T-helper 2 cell treated with Interferon-gamma antibody and Interleukin-4, amounts not matched to agents 5 μg/mL and 100 μg/mL, for 36 hours (primary cell): ENCODE measurements around the gene LYRM7.
"Not testable (repeated sequence)": the region's sequence is repeated elsewhere in the genome, so short reads cannot be mapped to it uniquely, and the experiment has no call there.

Source experiments
- DNase-seq: peaks from one replicate; pipeline ENCODE4 v3.0.0; 2021; ENCODE audit warnings: low spot score
- H3K27ac Mint-ChIP-seq: one replicate; pipeline ENCODE4 v1.8.0; 2021; ENCODE audit warnings: mild to moderate bottlenecking, mixed read lengths
- H3K27me3 Mint-ChIP-seq: one replicate; pipeline ENCODE4 v1.8.0; 2021; ENCODE audit warnings: low read depth, mixed read lengths
- H3K36me3 Mint-ChIP-seq: one replicate; pipeline ENCODE4 v1.8.0; 2021; ENCODE audit warnings: low read depth, mixed read lengths
- H3K4me1 Mint-ChIP-seq: one replicate; pipeline ENCODE4 v1.8.0; 2021; ENCODE audit warnings: low read depth, mixed read lengths
- H3K4me3 Mint-ChIP-seq: one replicate; pipeline ENCODE4 v1.8.0; 2022; ENCODE audit warnings: mild to moderate bottlenecking, moderate library complexity, mixed read lengths
- H3K9me3 Mint-ChIP-seq: one replicate; pipeline ENCODE4 v1.8.0; 2021; ENCODE audit warnings: mixed read lengths

Gene LYRM7

GRCh38 chr5:131242728-131243255, 72.0 kb downstream of the LYRM7 start:
- H3K9me3 Mint-ChIP-seq = peaks cover 5% of the 10 kb centered on the region
- H3K4me3 Mint-ChIP-seq = no peak overlapping the region
- H3K36me3 Mint-ChIP-seq = peaks cover 19% of the 10 kb centered on the region
- H3K4me1 Mint-ChIP-seq = peaks cover 5% of the 10 kb centered on the region
- H3K27ac Mint-ChIP-seq = no peak overlapping the region
- no peaks in the 10 kb centered on the region for H3K27me3 Mint-ChIP-seq
- no peak for DNase-seq

- H3K9me3 Mint-ChIP-seq = peaks cover 5% of the 10 kb centered on the region
- no peak for DNase-seq
Observed at GRCh38 chr5:131245312-131245711, 74.6 kb downstream of the LYRM7 start.

GRCh38 chr5:131245948-131246347, 75.2 kb downstream of the LYRM7 start:
- Mint-ChIP-seq H3K36me3 (peaks cover 20% of the 10 kb centered on the region), H3K4me1 (peaks cover 21% of the 10 kb centered on the region), H3K27me3 (no peaks in the 10 kb centered on the region), H3K9me3 (peaks cover 5% of the 10 kb centered on the region), H3K4me3 (no peak overlapping the region), H3K27ac (no peak overlapping the region)
- DNase-seq = no peak

More at GRCh38 chr5:131245312-131245711, 74.6 kb downstream of the LYRM7 start:
- H3K4me3 Mint-ChIP-seq = no peak overlapping the region
- no peaks in the 10 kb centered on the region for H3K27me3 Mint-ChIP-seq
- H3K27ac Mint-ChIP-seq = no peak overlapping the region
- H3K4me1 Mint-ChIP-seq = peaks cover 16% of the 10 kb centered on the region
- peaks cover 20% of the 10 kb centered on the region for H3K36me3 Mint-ChIP-seq

DNA sequence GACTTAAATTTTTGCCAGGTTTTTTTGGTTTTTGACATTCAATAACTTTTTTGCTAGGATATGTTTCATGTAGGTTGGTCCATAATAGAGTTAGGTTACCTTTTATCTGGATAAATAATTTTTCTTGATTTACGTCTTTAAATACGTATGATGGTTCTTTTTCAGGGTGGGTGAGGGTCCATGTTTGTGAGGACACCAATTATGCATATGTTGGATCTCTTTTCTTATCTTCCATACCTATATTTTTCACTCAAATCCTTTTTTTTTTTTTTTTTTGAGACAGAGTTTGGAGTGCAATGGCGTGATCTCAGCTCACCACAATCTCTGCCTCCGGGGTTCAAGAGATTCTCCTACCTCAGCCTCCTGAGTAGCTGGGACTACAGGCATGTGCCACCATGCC, 75.8 kb downstream of the LYRM7 start:
- H3K27ac Mint-ChIP-seq = no peak overlapping the region
- no peak for DNase-seq
- no peaks in the 10 kb centered on the region for H3K27me3 Mint-ChIP-seq
- peaks cover 26% of the 10 kb centered on the region for H3K4me1 Mint-ChIP-seq
- H3K4me3 Mint-ChIP-seq = no peak overlapping the region
- peaks cover 17% of the 10 kb centered on the region for H3K36me3 Mint-ChIP-seq
- H3K9me3 Mint-ChIP-seq = peaks cover 5% of the 10 kb centered on the region

DNA sequence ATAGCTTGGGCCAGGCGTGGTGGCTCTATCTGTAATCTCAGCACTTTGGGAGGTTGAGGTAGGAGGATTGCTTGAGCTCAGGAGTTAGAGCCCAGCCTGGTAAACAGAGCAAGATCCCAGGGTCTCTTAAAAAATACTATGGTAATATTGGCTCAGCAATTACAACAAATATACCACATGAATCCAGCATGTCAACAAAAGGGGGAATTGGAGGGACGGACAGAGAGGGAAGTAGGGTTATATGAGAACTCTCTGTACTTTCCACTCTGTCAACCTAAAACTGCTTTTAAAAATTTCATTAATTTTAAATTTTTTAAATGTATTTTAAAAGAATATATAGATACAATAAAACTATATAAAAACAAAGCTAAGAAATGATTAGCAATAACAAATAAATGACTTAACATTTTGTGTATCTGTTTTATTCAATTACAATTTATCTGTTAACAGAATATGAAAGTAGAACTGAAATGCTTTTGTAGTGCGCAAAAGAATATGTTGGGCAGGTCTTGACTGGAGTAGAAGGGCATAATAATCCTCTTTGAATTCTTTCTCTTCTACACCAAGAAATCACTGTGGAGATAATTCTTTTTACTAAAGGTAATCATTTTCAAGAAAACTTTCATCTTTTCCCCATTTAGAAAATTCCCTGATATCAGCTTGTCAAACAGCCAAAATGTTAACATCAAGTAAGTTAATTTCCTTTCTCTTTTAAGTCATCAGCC, 80.2 kb downstream of the LYRM7 start:
- Mint-ChIP-seq H3K4me1 (peaks cover 44% of the 10 kb centered on the region), H3K27me3 (no peaks in the 10 kb centered on the region), H3K36me3 (peaks cover 13% of the 10 kb centered on the region), H3K9me3 (peaks cover under 1% of the 10 kb centered on the region), H3K27ac (peak overlapping the region; percentile 97), H3K4me3 (peak overlapping the region; percentile 93)
- DNase-seq = no peak

DNA sequence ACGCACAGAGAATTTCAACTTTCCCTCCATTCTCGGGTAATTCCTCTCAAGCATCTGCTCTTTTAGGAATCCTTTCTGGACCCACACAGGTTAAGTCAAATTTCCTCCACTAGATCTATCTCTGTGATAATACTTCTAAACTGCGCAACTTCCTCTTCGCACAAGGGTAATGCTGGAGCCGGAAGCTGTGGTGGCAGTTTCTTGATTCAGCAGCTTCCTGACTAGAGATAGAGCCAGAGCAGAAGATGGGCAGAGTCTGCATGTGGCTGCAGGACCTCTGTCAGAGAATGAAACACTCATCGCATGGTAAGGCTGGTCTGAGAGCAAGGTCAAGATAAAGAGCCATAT, 82.1 kb downstream of the LYRM7 start:
- Mint-ChIP-seq H3K4me1 (peaks cover 60% of the 10 kb centered on the region), H3K36me3 (peaks cover 19% of the 10 kb centered on the region), H3K27ac (peak overlapping the region; percentile 97), H3K4me3 (peak overlapping the region; percentile 93), H3K9me3 (no peaks in the 10 kb centered on the region), H3K27me3 (no peaks in the 10 kb centered on the region)
- peak; percentile 82 for DNase-seq

DNA sequence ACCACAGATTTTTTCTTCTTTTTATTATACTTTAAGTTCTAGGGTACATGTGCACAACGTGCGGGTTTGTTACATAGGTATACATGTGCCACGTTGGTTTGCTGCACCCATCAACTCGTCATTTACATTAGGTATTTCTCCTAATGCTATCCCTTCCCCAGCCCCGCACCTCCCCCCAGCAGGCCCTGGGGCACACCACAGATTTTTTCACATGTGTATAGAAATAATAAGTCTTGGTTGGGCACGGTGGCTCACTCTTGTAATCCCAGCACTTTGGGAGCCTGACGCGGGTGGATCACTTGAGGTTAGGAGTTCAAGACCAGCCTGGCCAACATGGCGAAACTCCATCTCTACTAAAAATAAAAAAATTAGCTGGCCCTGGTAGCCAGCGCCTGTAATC, 83.3 kb downstream of the LYRM7 start:
- peak overlapping the region; percentile 88 for H3K27ac Mint-ChIP-seq
- H3K4me1 Mint-ChIP-seq = peaks cover 71% of the 10 kb centered on the region
- H3K36me3 Mint-ChIP-seq = peaks cover 28% of the 10 kb centered on the region
- H3K9me3 Mint-ChIP-seq, H3K27me3 Mint-ChIP-seq, DNase-seq: not testable (repeated sequence)
- peak overlapping the region; percentile 93 for H3K4me3 Mint-ChIP-seq

DNA sequence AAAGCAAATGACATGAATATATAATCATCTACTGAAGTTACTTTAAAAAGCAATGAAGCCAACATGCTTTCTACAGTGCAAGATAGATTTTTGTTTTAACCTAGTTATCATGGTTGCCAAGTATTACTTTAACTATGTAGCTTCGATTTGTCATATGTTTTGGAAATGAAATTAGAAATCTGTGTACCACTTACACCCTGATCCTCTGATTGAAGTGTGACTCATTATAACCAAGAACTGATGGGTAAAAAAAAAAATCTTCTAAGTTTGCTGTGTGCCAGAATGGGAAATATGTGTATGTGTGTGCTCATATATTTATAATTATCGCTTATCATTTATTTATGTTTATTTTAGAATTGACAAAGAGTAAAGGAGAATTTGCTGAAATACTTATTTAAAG, 84.0 kb downstream of the LYRM7 start:
- Mint-ChIP-seq H3K27ac (peak overlapping the region; percentile 88), H3K4me3 (peak overlapping the region; percentile 93), H3K9me3 (no peaks in the 10 kb centered on the region), H3K36me3 (peaks cover 34% of the 10 kb centered on the region), H3K27me3 (no peaks in the 10 kb centered on the region), H3K4me1 (peaks cover 70% of the 10 kb centered on the region)
- DNase-seq = no peak
